ENCODE measurements around the gene ALPK1.
"Not testable (repeated sequence)": the region's sequence is repeated elsewhere in the genome, so short reads cannot be mapped to it uniquely, and the experiment has no call there.

Gene ALPK1

DNA sequence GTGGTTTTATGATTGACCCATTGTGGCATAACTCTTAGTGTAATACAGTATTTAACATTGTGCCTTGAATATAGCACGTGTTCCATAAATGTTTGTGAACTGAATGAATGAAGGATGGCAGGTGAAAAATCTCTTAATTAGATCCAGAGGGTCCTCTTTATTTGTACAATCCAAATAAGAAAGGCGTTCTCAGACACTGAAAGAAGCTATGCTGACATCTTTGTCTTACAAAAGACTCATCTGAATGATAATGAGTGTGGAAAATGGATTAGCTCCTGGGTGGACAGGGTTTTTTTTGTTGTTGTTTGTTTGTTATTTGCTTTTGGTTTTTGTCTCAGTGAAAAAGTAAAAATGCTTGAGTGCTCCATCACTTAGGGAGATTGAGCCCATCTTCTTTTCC is 156.2 kb downstream of the ALPK1 start:
- Mint-ChIP-seq H3K27ac (no peak overlapping the region), H3K36me3 (ENCODE audit: low read depth) (no peaks in the 10 kb centered on the region), H3K9me3 (peaks cover 3% of the 10 kb centered on the region), H3K27me3 (peaks cover 3% of the 10 kb centered on the region), H3K4me1 (no peaks in the 10 kb centered on the region), H3K4me3 (no peak overlapping the region)
- ATAC-seq, result no peak
- DNase-seq, result no peak

DNA sequence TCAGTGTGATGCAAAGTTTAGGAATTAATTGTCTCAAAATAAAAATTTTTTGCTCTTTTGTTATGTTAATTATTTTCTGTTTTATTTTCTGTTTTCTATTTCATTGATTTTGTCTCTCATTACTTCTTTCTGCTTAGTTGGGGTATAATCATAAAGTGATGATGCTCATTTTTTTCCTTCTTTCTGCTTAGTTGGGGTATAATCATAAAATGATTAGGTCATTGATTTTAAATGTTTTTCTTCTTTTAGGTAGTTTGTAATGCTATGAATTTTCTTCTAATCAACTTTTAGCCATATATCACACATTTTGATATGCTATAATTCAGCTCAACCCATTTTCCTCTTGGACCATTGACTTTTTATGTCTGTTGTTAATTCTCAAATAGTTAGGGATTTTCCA is 175.1 kb downstream of the ALPK1 start:
- DNase-seq (no peak), ATAC-seq (no peak)
- Mint-ChIP-seq H3K27ac (no peak overlapping the region), H3K27me3 (peaks cover 10% of the 10 kb centered on the region), H3K9me3 (no peaks in the 10 kb centered on the region), H3K36me3 (ENCODE audit: low read depth) (no peaks in the 10 kb centered on the region), H3K4me3 (no peak overlapping the region), H3K4me1 (no peaks in the 10 kb centered on the region)

DNA sequence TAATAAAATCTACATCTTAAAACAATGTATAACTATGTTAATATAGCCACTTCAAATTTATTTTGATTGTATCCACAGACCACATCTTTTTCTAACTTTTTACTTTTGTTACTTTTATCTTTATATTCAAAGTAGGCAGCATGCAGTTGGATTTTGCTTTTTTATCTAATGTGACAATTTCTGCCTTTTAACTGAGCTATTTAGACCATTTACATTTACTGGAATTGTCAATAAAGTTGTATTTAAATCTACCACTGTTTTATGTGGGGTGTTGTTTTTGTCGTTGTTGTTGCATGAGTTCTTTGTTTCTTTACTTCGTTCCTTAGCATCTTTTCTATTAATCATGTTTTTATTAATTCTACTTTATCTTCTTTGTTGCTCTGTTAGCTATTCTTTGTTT is 176.8 kb downstream of the ALPK1 start:
- no peaks in the 10 kb centered on the region for H3K4me1 Mint-ChIP-seq
- H3K27ac Mint-ChIP-seq, result no peak overlapping the region
- no peak overlapping the region for H3K4me3 Mint-ChIP-seq
- DNase-seq (no peak), ATAC-seq (no peak)
- peaks cover 13% of the 10 kb centered on the region for H3K27me3 Mint-ChIP-seq
- H3K9me3 Mint-ChIP-seq, result no peaks in the 10 kb centered on the region
- no peaks in the 10 kb centered on the region for H3K36me3 Mint-ChIP-seq (ENCODE audit: low read depth)

DNA sequence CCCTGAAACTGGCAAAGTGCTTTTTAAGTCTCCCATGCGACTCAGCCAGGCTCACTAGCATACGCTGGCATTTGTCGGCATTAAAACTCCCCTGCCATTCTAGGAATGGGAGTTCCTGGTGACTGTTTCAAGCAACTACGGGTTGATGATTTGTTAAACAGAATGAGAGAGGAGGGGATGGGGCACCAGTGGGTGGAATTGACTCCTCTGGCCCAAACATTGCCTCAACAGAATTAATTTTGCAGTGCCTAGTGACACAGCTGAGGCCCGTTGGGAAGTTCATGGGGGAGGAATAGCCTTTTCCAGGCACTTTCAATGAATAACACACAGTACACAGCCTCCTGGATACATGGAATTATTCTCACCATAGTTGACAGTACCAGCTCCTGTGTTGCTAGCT is 188.8 kb downstream of the ALPK1 start:
- Mint-ChIP-seq H3K4me1 (no peaks in the 10 kb centered on the region), H3K9me3 (peaks cover 16% of the 10 kb centered on the region), H3K27ac (no peak overlapping the region), H3K36me3 (ENCODE audit: low read depth) (peaks cover 4% of the 10 kb centered on the region), H3K4me3 (no peak overlapping the region), H3K27me3 (peaks cover 12% of the 10 kb centered on the region)
- DNase-seq, result no peak
- no peak for ATAC-seq

DNA sequence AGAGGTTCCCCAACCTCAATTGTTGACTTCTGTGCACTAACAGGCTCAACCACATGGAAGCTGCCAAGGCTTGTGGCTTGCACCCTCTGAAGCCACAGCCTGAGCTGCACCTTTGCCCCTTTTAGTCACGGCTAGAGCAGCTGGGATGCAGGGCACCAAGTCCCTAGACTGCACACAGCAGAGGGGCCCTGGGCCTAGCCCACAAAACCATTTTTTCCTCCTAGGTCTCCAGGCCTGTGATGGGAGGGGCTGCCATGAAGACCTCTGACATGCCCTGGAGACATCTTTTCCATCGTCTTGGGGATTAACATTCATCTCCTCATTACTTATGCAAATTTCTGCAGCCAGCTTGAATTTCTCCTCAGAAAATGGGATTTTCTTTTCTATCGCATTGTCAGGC is 193.6 kb downstream of the ALPK1 start:
- H3K4me1 Mint-ChIP-seq; DNase-seq; ATAC-seq; H3K27ac Mint-ChIP-seq; H3K4me3 Mint-ChIP-seq; H3K36me3 Mint-ChIP-seq (ENCODE audit: low read depth): not testable (repeated sequence)
- H3K27me3 Mint-ChIP-seq, result peaks cover 15% of the 10 kb centered on the region
- peaks cover 14% of the 10 kb centered on the region for H3K9me3 Mint-ChIP-seq

All from activated naive CD8-positive, alpha-beta T cell treated with anti-CD3 and anti-CD28 coated beads, Interleukin-2, amount 50 U/mL, for 24 hours (primary cell).